Colonic mucosa (tissue), 4 donors: Measurements from ENCODE around the gene PCDHGB5. TPM values are rescaled to one million over a fixed set of nuclear protein-coding genes. Genes with fewer than 3 reads are reported as not detected.
"Not testable (repeated sequence)": the region's sequence is repeated elsewhere in the genome, so short reads cannot be mapped to it uniquely, and the experiment has no call there.

Source experiments
- DNase-seq: peaks from one replicate; pipeline ENCODE4 v3.0.0-alpha.2; 2020
- H3K27ac ChIP-seq: fragments of 200-600 bp; one replicate; pipeline ENCODE4 v1.8.0; 2021
- H3K27me3 ChIP-seq: fragments of 200-600 bp; one replicate; pipeline ENCODE4 v1.8.0; 2021
- H3K36me3 ChIP-seq: fragments of 200-600 bp; one replicate; pipeline ENCODE4 v1.8.0; 2021
- H3K4me1 ChIP-seq: fragments of 200-600 bp; one replicate; pipeline ENCODE4 v1.8.0; 2021; ENCODE audit warnings: mild to moderate bottlenecking
- H3K4me3 ChIP-seq: fragments of 200-600 bp; one replicate; pipeline ENCODE4 v1.8.0; 2021
- H3K9ac ChIP-seq, 2 donors: one replicate each; pipeline ENCODE4 v1.7.0; 2013; ENCODE audit warnings: control low read depth in 2 of 2, low read depth in 2 of 2, low read length in 2 of 2
- H3K9me3 ChIP-seq: fragments of 200-600 bp; one replicate; pipeline ENCODE4 v1.8.0; 2021
- intact Hi-C: fragments of 100-400 bp; cut with DNase I; formaldehyde crosslinking; loops from one replicate; pipeline ENCODE4 v1.14.1; 2022
- total RNA-seq, 2 donors: library from RNA; stranded (reverse); fragmentation: NEBNext Ultra II Directional in 1 of 2; extraction: Animal tissue kit (Norgen Biotek cat#: 25700) in 1 of 2; gene quantifications; one replicate each; pipeline ENCODE4 v1.2.1, GENCODE V29; 2021
- TF ChIP-seq, protein P1 (sequence below): fragments of 200-600 bp; IDR thresholded peaks from one replicate; pipeline ENCODE4 v1.8.0; 2022; ENCODE audit warnings: antibody characterized with exemption, mild to moderate bottlenecking
- donor health status: healthy.
- donor health status: DM: no; HTN: no; CAD: no.
- donor health status: DM: no; HTN: no; CAD: no.

The PCDHGB5 gene
- total RNA-seq, 2 donors from 2014 or later = 2.1 to 3.1 TPM

DNA sequence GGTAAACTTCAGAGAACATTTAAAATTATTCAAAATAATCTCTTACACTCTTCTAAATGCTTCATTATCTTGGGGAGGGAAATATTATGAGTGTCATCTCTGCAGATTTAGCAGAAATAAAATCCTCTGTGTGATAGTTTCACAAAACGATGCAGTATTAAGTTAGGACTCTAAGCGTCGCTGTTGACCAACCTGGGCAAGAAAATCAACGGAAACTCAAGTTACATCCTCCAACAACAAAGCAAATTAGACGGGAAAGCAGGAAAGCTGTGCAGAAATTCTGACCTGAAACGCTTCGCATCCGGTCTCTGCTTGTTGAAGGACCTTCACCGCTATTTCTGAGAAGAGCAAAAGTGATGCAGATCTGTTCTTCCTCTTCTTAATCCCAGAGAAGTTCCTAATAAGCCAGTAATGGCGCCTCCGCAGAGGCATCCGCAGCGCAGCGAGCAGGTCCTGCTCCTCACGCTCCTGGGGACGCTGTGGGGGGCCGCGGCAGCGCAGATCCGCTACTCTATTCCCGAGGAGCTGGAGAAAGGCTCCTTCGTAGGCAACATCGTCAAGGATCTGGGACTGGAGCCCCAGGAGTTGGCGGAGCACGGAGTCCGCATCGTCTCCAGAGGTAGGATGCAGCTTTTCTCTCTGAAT, 24.0 kb upstream of the PCDHGB5 start, which contains the start of gene PCDHGA6:
Gene PCDHGA6 (plus strand): TSS at position 219 of the 645 bp plus-strand sequence. CDS start 193 bp downstream, at position 412.
- no peak for DNase-seq
- no peaks in the 10 kb centered on the region for H3K36me3 ChIP-seq
- intact Hi-C loops = no loop called here
- no peak within 1 kb of the TSS for H3K27ac ChIP-seq
- no peak within 1 kb of the TSS for H3K4me3 ChIP-seq
- H3K4me1 ChIP-seq = no peaks in the 10 kb centered on the region
- H3K27me3 ChIP-seq = no peaks in the 10 kb centered on the region
- H3K9ac ChIP-seq = no peak within 1 kb of the TSS
- TF ChIP-seq, protein P1, sequence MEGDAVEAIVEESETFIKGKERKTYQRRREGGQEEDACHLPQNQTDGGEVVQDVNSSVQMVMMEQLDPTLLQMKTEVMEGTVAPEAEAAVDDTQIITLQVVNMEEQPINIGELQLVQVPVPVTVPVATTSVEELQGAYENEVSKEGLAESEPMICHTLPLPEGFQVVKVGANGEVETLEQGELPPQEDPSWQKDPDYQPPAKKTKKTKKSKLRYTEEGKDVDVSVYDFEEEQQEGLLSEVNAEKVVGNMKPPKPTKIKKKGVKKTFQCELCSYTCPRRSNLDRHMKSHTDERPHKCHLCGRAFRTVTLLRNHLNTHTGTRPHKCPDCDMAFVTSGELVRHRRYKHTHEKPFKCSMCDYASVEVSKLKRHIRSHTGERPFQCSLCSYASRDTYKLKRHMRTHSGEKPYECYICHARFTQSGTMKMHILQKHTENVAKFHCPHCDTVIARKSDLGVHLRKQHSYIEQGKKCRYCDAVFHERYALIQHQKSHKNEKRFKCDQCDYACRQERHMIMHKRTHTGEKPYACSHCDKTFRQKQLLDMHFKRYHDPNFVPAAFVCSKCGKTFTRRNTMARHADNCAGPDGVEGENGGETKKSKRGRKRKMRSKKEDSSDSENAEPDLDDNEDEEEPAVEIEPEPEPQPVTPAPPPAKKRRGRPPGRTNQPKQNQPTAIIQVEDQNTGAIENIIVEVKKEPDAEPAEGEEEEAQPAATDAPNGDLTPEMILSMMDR = no peak
- peaks cover 13% of the 10 kb centered on the region for H3K9me3 ChIP-seq

DNA sequence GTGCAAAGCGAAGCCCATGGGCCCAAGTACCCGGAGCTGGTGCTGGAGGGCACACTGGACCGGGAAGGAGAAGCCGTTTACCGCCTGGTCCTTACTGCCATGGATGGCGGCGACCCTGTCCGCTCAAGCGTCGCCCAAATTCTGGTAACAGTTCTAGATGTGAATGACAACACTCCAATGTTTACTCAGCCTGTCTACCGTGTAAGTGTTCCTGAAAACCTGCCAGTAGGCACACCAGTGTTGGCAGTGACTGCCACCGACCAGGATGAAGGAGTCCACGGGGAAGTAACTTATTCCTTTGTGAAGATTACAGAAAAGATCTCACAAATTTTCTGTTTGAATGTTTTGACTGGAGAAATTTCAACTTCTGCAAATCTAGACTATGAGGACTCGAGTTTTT, 23.1 kb upstream of the PCDHGB5 start:
- Histone ChIP-seq H3K9me3 (peaks cover 13% of the 10 kb centered on the region), H3K9ac (no peak overlapping the region), H3K4me1 (no peaks in the 10 kb centered on the region), H3K36me3 (no peaks in the 10 kb centered on the region), H3K27me3 (no peaks in the 10 kb centered on the region), H3K4me3 (no peak overlapping the region), H3K27ac (no peak overlapping the region)
- no peak for DNase-seq
- intact Hi-C loops = no loop called here
- TF ChIP-seq, protein P1 = no peak

DNA sequence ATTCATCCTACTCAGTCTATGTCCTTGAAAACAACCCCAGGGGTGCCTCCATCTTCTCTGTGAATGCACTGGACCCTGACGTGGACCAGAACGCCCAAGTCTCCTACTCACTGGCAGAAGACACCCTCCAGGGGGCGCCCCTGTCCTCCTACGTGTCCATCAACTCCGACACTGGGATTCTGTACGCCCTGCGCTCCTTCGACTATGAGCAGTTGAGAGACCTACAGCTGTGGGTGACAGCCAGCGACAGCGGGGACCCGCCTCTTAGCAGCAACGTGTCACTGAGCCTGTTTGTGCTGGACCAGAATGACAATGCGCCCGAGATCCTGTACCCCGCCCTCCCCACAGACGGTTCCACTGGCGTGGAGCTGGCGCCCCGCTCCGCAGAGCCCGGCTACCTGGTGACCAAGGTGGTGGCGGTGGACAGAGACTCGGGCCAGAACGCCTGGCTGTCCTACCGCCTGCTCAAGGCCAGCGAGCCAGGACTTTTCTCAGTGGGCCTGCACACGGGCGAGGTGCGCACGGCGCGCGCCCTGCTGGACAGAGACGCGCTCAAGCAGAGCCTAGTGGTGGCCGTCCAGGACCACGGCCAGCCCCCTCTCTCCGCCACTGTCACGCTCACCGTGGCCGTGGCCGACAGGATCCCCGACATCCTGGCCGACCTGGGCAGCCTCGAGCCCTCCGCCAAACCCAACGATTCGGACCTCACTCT, 22.1 kb upstream of the PCDHGB5 start:
- H3K36me3 ChIP-seq, DNase-seq, H3K27ac ChIP-seq, H3K4me3 ChIP-seq, intact Hi-C loops, H3K9ac ChIP-seq, H3K27me3 ChIP-seq, H3K4me1 ChIP-seq: not testable (repeated sequence)
- peaks cover 13% of the 10 kb centered on the region for H3K9me3 ChIP-seq

DNA sequence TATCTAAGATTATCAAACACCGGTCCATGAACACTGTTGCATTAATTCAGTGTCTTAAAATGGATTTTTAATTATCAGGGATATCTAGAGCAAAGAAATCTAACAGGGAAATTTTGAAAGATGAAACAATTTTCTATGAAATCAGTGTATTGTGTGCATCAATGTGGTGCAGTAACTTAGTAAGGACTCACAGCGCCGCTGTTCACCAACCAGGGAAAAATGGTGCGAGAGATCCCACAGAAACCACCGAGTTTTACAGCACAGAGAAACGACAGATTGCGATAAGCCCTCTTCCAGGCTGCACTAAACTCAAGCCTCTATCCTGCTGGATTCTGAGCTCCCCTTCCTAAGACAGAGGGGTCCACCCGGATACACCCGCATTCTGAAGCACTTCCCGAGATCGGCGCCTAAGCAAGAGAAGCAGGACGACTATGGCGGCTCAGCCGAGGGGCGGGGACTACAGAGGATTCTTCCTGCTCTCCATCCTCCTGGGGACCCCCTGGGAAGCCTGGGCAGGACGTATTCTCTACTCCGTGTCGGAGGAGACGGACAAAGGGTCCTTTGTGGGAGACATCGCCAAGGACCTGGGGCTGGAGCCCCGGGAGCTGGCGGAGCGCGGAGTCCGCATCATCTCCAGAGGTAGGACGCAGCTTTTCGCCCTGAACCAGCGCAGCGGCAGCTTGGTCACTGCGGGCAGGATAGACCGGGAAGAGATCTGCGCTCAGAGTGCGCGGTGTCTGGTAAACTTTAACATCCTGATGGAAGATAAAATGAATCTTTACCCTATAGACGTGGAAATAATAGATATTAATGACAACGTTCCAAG, 15.1 kb upstream of the PCDHGB5 start, which contains the start of gene PCDHGA7:
Gene PCDHGA7 (plus strand): TSS at position 274 of the 826 bp plus-strand sequence. CDS start 158 bp downstream, at position 432.
- peak within 1 kb of the TSS; percentile 21 for H3K4me3 ChIP-seq
- no peak within 1 kb of the TSS for H3K9ac ChIP-seq
- H3K4me1 ChIP-seq = no peaks in the 10 kb centered on the region
- no peaks in the 10 kb centered on the region for H3K27me3 ChIP-seq
- TF ChIP-seq, protein P1 = no peak
- H3K36me3 ChIP-seq = no peaks in the 10 kb centered on the region
- intact Hi-C loops = no loop called here
- H3K27ac ChIP-seq = no peak within 1 kb of the TSS
- no peak for DNase-seq
- peaks cover 3% of the 10 kb centered on the region for H3K9me3 ChIP-seq

DNA sequence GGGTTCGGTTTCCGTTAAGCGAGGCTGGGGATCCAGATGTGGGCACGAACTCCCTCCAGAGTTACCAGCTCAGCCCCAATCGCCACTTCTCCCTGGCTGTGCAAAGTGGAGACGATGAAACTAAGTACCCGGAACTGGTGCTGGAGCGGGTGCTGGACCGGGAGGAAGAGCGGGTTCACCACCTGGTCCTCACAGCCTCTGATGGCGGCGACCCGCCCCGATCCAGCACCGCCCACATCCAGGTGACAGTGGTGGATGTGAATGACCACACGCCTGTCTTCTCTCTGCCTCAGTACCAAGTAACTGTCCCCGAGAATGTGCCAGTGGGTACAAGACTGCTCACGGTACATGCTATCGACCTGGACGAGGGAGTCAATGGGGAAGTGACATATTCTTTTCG, 14.4 kb upstream of the PCDHGB5 start:
- Histone ChIP-seq H3K9me3 (peaks cover 3% of the 10 kb centered on the region), H3K9ac (no peak overlapping the region), H3K36me3 (no peaks in the 10 kb centered on the region), H3K27ac (no peak overlapping the region), H3K4me3 (no peak overlapping the region), H3K4me1 (no peaks in the 10 kb centered on the region), H3K27me3 (no peaks in the 10 kb centered on the region)
- no peak for DNase-seq
- TF ChIP-seq, protein P1 = no peak
- intact Hi-C loops = no loop called here
